Hepatocyte (in vitro differentiated cells): ENCODE results near the gene KIF13A. TPM values are rescaled to one million over a fixed set of nuclear protein-coding genes. Genes with fewer than 3 reads are reported as not detected.
A peak's percentile ranks its signal among the peaks of the same experiment; 100 is the strongest.

Source experiments
- DNase-seq: peaks from one replicate; pipeline ENCODE4 v3.0.0-alpha.2; 2016; ENCODE audit warnings: low spot score
- H2AFZ ChIP-seq: fragments of 200-600 bp; sonication (generic); 2 replicates; pipeline ENCODE4 v1.6.0; 2016; ENCODE audit warnings: antibody characterized with exemption, mild to moderate bottlenecking
- H3K27ac ChIP-seq: fragments of 200-600 bp; sonication (generic); 2 replicates; pipeline ENCODE4 v1.5.1; 2016; ENCODE audit warnings: mild to moderate bottlenecking
- H3K27me3 ChIP-seq: fragments of 200-600 bp; sonication (generic); 2 replicates; pipeline ENCODE4 v1.6.1; 2016
- H3K36me3 ChIP-seq: fragments of 200-600 bp; sonication (generic); replicated peaks from 2 replicates; pipeline ENCODE4 v1.5.1; 2016; ENCODE audit warnings: low read depth; ENCODE audit not compliant: insufficient read depth
- H3K4me1 ChIP-seq: fragments of 200-600 bp; sonication (generic); 2 replicates; pipeline ENCODE4 v1.5.1; 2016; ENCODE audit warnings: mild to moderate bottlenecking, moderate library complexity; ENCODE audit not compliant: insufficient read depth
- H3K4me2 ChIP-seq: fragments of 200-600 bp; sonication (generic); 2 replicates; pipeline ENCODE4 v1.6.0; 2016
- H3K4me3 ChIP-seq: fragments of 200-600 bp; sonication (generic); 2 replicates; pipeline ENCODE4 v1.5.1; 2016; ENCODE audit warnings: mild to moderate bottlenecking
- H3K79me2 ChIP-seq: fragments of 200-600 bp; sonication (generic); 2 replicates; pipeline ENCODE4 v1.6.0; 2017; ENCODE audit warnings: mild to moderate bottlenecking
- H3K9me2 ChIP-seq: fragments of 200-600 bp; sonication (generic); replicated peaks from 2 replicates; pipeline ENCODE4 v1.6.0; 2017; ENCODE audit warnings: mild to moderate bottlenecking; ENCODE audit not compliant: insufficient read depth
- H3K9me3 ChIP-seq: fragments of 200-600 bp; sonication (generic); 2 replicates; pipeline ENCODE4 v1.5.1; 2016; ENCODE audit warnings: low read depth, mild to moderate bottlenecking
- H4K20me1 ChIP-seq: fragments of 200-600 bp; sonication (generic); 2 replicates; pipeline ENCODE4 v1.6.0; 2016; ENCODE audit warnings: mild to moderate bottlenecking; ENCODE audit not compliant: insufficient read depth, poor library complexity, severe bottlenecking
- CTCF ChIP-seq: fragments of 200-600 bp; sonication (generic); IDR thresholded peaks from 2 replicates; pipeline ENCODE4 v1.5.1; 2016; ENCODE audit warnings: antibody characterized with exemption, mild to moderate bottlenecking; ENCODE audit not compliant: poor library complexity
- EZH2 ChIP-seq: fragments of 200-600 bp; sonication (generic); IDR thresholded peaks from 2 replicates; pipeline ENCODE4 v1.6.1; 2016; ENCODE audit warnings: antibody characterized with exemption, mild to moderate bottlenecking, borderline replicate concordance
- EZH2phosphoT487 ChIP-seq: fragments of 200-600 bp; sonication (generic); IDR thresholded peaks from one replicate; pipeline ENCODE4 v1.6.1; 2018; ENCODE audit warnings: antibody characterized with exemption, mild to moderate bottlenecking, low read depth, moderate library complexity; ENCODE audit not compliant: unreplicated experiment, severe bottlenecking
- WGBS: methylation state at CpG from one replicate; pipeline ENCODE4 v1.1.6; 2016; ENCODE audit warnings: low lambda C conversion rate; ENCODE audit errors: missing lambda C conversion rate; 5-methylcytosine and 5-hydroxymethylcytosine counted together
- polyA plus RNA-seq: library from polyadenylated mRNA; unstranded; fragments of >200 nt; fragmentation: Nextera tagmentation; extraction: Ambion mirVana; gene quantifications from 2 replicates; pipeline ENCODE4 v1.2.1, GENCODE V29; 2016
- total RNA-seq: library from RNA; depleted of rRNA; stranded (reverse); fragments of >200 nt; gene quantifications from 2 replicates; pipeline ENCODE4 v1.2.3, GENCODE V29; 2014

Gene KIF13A
- total and polyA plus RNA-seq, 2 experiments from 2014 or later = 13.0 to 27.9 TPM

GRCh38 chr6:17945575-17945974 is 41.9 kb downstream of the KIF13A start:
- H3K27ac ChIP-seq = no peak overlapping the region
- peaks cover 8% of the 10 kb centered on the region for H3K4me1 ChIP-seq
- H3K4me2 ChIP-seq = no peak overlapping the region
- no peak overlapping the region for H3K4me3 ChIP-seq
- WGBS = 94% methylated on average over 2 of the region's 2 CpGs
- TF ChIP-seq EZH2 (no peak), EZH2phosphoT487 (no peak), CTCF (no peak)
- H3K36me3 ChIP-seq = no peaks in the 10 kb centered on the region
- no peaks in the 10 kb centered on the region for H3K27me3 ChIP-seq
- no peak overlapping the region for H2AFZ ChIP-seq
- H4K20me1 ChIP-seq = peaks cover 7% of the 10 kb centered on the region
- no peaks in the 10 kb centered on the region for H3K9me2 ChIP-seq
- DNase-seq = no peak
- no peaks in the 10 kb centered on the region for H3K9me3 ChIP-seq
- peaks cover 71% of the 10 kb centered on the region for H3K79me2 ChIP-seq

GRCh38 chr6:17945111-17945510 is 42.3 kb downstream of the KIF13A start:
- no peak overlapping the region for H3K4me2 ChIP-seq
- no peak for TF ChIP-seq EZH2phosphoT487
- TF ChIP-seq EZH2 = no peak
- TF ChIP-seq CTCF = no peak
- no peak overlapping the region for H3K27ac ChIP-seq
- H3K79me2 ChIP-seq = peaks cover 71% of the 10 kb centered on the region
- 93% methylated on average over 2 of the region's 2 CpGs for WGBS
- H4K20me1 ChIP-seq = peaks cover 7% of the 10 kb centered on the region
- H3K9me3 ChIP-seq = no peaks in the 10 kb centered on the region
- no peaks in the 10 kb centered on the region for H3K27me3 ChIP-seq
- no peak overlapping the region for H2AFZ ChIP-seq
- no peaks in the 10 kb centered on the region for H3K9me2 ChIP-seq
- no peaks in the 10 kb centered on the region for H3K36me3 ChIP-seq
- H3K4me3 ChIP-seq = no peak overlapping the region
- peaks cover 7% of the 10 kb centered on the region for H3K4me1 ChIP-seq
- no peak for DNase-seq

GRCh38 chr6:17941318-17941717 is 46.1 kb downstream of the KIF13A start:
- TF ChIP-seq EZH2phosphoT487 (no peak), CTCF (no peak), EZH2 (no peak)
- no peaks in the 10 kb centered on the region for H3K27me3 ChIP-seq
- H3K4me2 ChIP-seq = no peak overlapping the region
- H3K79me2 ChIP-seq = peaks cover 65% of the 10 kb centered on the region
- H4K20me1 ChIP-seq = peaks cover 2% of the 10 kb centered on the region
- DNase-seq = no peak
- no peaks in the 10 kb centered on the region for H3K9me2 ChIP-seq
- H2AFZ ChIP-seq = no peak overlapping the region
- H3K36me3 ChIP-seq = no peaks in the 10 kb centered on the region
- no peak overlapping the region for H3K27ac ChIP-seq
- WGBS = 95% methylated on average over 4 of the region's 4 CpGs
- peaks cover 7% of the 10 kb centered on the region for H3K4me1 ChIP-seq
- no peak overlapping the region for H3K4me3 ChIP-seq
- H3K9me3 ChIP-seq = no peaks in the 10 kb centered on the region

GRCh38 chr6:17940151-17940792 is 47.2 kb downstream of the KIF13A start:
- H3K4me2 ChIP-seq = peak overlapping the region; percentile 69
- DNase-seq = no peak
- no peaks in the 10 kb centered on the region for H3K9me3 ChIP-seq
- peak overlapping the region; percentile 33 for H2AFZ ChIP-seq
- 28% methylated on average over 6 of the region's 6 CpGs for WGBS
- H3K4me1 ChIP-seq = peaks cover 15% of the 10 kb centered on the region
- peaks cover under 1% of the 10 kb centered on the region for H4K20me1 ChIP-seq
- H3K79me2 ChIP-seq = peaks cover 67% of the 10 kb centered on the region
- H3K27me3 ChIP-seq = no peaks in the 10 kb centered on the region
- no peak for TF ChIP-seq CTCF
- no peaks in the 10 kb centered on the region for H3K9me2 ChIP-seq
- H3K27ac ChIP-seq = no peak overlapping the region
- H3K4me3 ChIP-seq = no peak overlapping the region
- H3K36me3 ChIP-seq = no peaks in the 10 kb centered on the region
